Measurements from ENCODE around the gene SLCO4A1. TPM values are rescaled to one million over a fixed set of nuclear protein-coding genes. Genes with fewer than 3 reads are reported as not detected.

Gene SLCO4A1
- total and polyA plus RNA-seq, 2 donors (not counting 1 experiment from before 2014, with no cell fraction given), result 0.50 TPM; not detected in 1

GRCh38 chr20:62636446-62636845 lies 5.9 kb upstream of the SLCO4A1 start:
- no peak for DNase-seq (ENCODE audit: low read depth in 2 of 2)
- H3K27ac ChIP-seq (ENCODE audit: insufficient read depth, low read length), result no peak overlapping the region
- no peaks in the 10 kb centered on the region for H3K79me2 ChIP-seq (ENCODE audit: control insufficient read depth, insufficient read depth, low read length)

GRCh38 chr20:62637110-62637509 lies 5.2 kb upstream of the SLCO4A1 start:
- no peaks in the 10 kb centered on the region for H3K9me3 ChIP-seq (ENCODE audit: control insufficient read depth, insufficient read depth, low read depth, low read length)
- no peak overlapping the region for H2AFZ ChIP-seq (ENCODE audit: low read length)
- H3K79me2 ChIP-seq (ENCODE audit: control insufficient read depth, insufficient read depth, low read length), result no peaks in the 10 kb centered on the region
- TF ChIP-seq EZH2 (IDR thresholded peaks at IDR 0.05; ENCODE audit: low read length, missing control alignments) (no peak), CTCF (conservative IDR thresholded peaks at IDR 0.05 in 1 of 2, IDR thresholded peaks at IDR 0.05 in 1 of 2; ENCODE audit: low read depth in 1 of 2, low read length in 2 of 2) (no peak)
- H3K27ac ChIP-seq (ENCODE audit: insufficient read depth, low read length), result no peak overlapping the region
- DNase-seq (ENCODE audit: low read depth in 2 of 2), result no peak
- H3K4me3 ChIP-seq (replicated peaks in 1 of 4; ENCODE audit: control extremely low read depth in 1 of 4, insufficient read depth in 1 of 4, low read depth in 3 of 4, low read length in 4 of 4), result no peak overlapping the region
- peaks cover 2% of the 10 kb centered on the region for H4K20me1 ChIP-seq (ENCODE audit: control insufficient read depth, extremely low read depth, insufficient read depth, low read length)
- no peak overlapping the region for H3K9ac ChIP-seq (ENCODE audit: insufficient read depth, low read length)
- H3K4me2 ChIP-seq (ENCODE audit: extremely low read depth, insufficient read depth, low read length), result no peak overlapping the region
- peaks cover 7% of the 10 kb centered on the region for H3K27me3 ChIP-seq (ENCODE audit: control insufficient read depth, insufficient read depth, low read length)
- no peaks in the 10 kb centered on the region for H3K36me3 ChIP-seq (ENCODE audit: control insufficient read depth, insufficient read depth, low read length)
- H3K4me1 ChIP-seq (ENCODE audit: control insufficient read depth, extremely low read depth, insufficient read depth, low read length), result no peaks in the 10 kb centered on the region

More at GRCh38 chr20:62636446-62636845, 5.9 kb upstream of the SLCO4A1 start:
- TF ChIP-seq CTCF (conservative IDR thresholded peaks at IDR 0.05 in 1 of 2, IDR thresholded peaks at IDR 0.05 in 1 of 2; ENCODE audit: low read depth in 1 of 2, low read length in 2 of 2) (no peak), EZH2 (IDR thresholded peaks at IDR 0.05; ENCODE audit: low read length, missing control alignments) (no peak)
- Histone ChIP-seq H3K27me3 (ENCODE audit: control insufficient read depth, insufficient read depth, low read length) (peaks cover 11% of the 10 kb centered on the region), H2AFZ (ENCODE audit: low read length) (no peak overlapping the region), H3K4me2 (ENCODE audit: extremely low read depth, insufficient read depth, low read length) (no peak overlapping the region), H3K4me3 (replicated peaks in 1 of 4; ENCODE audit: control extremely low read depth in 1 of 4, insufficient read depth in 1 of 4, low read depth in 3 of 4, low read length in 4 of 4) (no peak overlapping the region), H3K9me3 (ENCODE audit: control insufficient read depth, insufficient read depth, low read depth, low read length) (no peaks in the 10 kb centered on the region), H3K36me3 (ENCODE audit: control insufficient read depth, insufficient read depth, low read length) (no peaks in the 10 kb centered on the region), H3K4me1 (ENCODE audit: control insufficient read depth, extremely low read depth, insufficient read depth, low read length) (no peaks in the 10 kb centered on the region), H3K9ac (ENCODE audit: insufficient read depth, low read length) (no peak overlapping the region), H4K20me1 (ENCODE audit: control insufficient read depth, extremely low read depth, insufficient read depth, low read length) (peaks cover 2% of the 10 kb centered on the region)

- peaks cover 4% of the 10 kb centered on the region for H3K27me3 ChIP-seq (ENCODE audit: control insufficient read depth, insufficient read depth, low read length)
- H3K9me3 ChIP-seq (ENCODE audit: control insufficient read depth, insufficient read depth, low read depth, low read length), result no peaks in the 10 kb centered on the region
- H3K79me2 ChIP-seq (ENCODE audit: control insufficient read depth, insufficient read depth, low read length), result no peaks in the 10 kb centered on the region
- H3K27ac ChIP-seq (ENCODE audit: insufficient read depth, low read length), result no peak overlapping the region
- peaks cover 2% of the 10 kb centered on the region for H4K20me1 ChIP-seq (ENCODE audit: control insufficient read depth, extremely low read depth, insufficient read depth, low read length)
- TF ChIP-seq EZH2 (IDR thresholded peaks at IDR 0.05; ENCODE audit: low read length, missing control alignments) (no peak), CTCF (conservative IDR thresholded peaks at IDR 0.05 in 1 of 2, IDR thresholded peaks at IDR 0.05 in 1 of 2; ENCODE audit: low read depth in 1 of 2, low read length in 2 of 2) (no peak)
- H3K36me3 ChIP-seq (ENCODE audit: control insufficient read depth, insufficient read depth, low read length), result no peaks in the 10 kb centered on the region
- H2AFZ ChIP-seq (ENCODE audit: low read length), result no peak overlapping the region
- no peak overlapping the region for H3K4me2 ChIP-seq (ENCODE audit: extremely low read depth, insufficient read depth, low read length)
- H3K4me3 ChIP-seq (replicated peaks in 1 of 4; ENCODE audit: control extremely low read depth in 1 of 4, insufficient read depth in 1 of 4, low read depth in 3 of 4, low read length in 4 of 4), result no peak overlapping the region
- no peak overlapping the region for H3K9ac ChIP-seq (ENCODE audit: insufficient read depth, low read length)
- no peaks in the 10 kb centered on the region for H3K4me1 ChIP-seq (ENCODE audit: control insufficient read depth, extremely low read depth, insufficient read depth, low read length)
- DNase-seq (ENCODE audit: low read depth in 2 of 2), result no peak
Measured at GRCh38 chr20:62637521-62638054, 4.7 kb upstream of the SLCO4A1 start.

Measured in fibroblast of lung (primary cell).